Measurements from ENCODE around the gene TOGARAM1.

Gene TOGARAM1, protein sequence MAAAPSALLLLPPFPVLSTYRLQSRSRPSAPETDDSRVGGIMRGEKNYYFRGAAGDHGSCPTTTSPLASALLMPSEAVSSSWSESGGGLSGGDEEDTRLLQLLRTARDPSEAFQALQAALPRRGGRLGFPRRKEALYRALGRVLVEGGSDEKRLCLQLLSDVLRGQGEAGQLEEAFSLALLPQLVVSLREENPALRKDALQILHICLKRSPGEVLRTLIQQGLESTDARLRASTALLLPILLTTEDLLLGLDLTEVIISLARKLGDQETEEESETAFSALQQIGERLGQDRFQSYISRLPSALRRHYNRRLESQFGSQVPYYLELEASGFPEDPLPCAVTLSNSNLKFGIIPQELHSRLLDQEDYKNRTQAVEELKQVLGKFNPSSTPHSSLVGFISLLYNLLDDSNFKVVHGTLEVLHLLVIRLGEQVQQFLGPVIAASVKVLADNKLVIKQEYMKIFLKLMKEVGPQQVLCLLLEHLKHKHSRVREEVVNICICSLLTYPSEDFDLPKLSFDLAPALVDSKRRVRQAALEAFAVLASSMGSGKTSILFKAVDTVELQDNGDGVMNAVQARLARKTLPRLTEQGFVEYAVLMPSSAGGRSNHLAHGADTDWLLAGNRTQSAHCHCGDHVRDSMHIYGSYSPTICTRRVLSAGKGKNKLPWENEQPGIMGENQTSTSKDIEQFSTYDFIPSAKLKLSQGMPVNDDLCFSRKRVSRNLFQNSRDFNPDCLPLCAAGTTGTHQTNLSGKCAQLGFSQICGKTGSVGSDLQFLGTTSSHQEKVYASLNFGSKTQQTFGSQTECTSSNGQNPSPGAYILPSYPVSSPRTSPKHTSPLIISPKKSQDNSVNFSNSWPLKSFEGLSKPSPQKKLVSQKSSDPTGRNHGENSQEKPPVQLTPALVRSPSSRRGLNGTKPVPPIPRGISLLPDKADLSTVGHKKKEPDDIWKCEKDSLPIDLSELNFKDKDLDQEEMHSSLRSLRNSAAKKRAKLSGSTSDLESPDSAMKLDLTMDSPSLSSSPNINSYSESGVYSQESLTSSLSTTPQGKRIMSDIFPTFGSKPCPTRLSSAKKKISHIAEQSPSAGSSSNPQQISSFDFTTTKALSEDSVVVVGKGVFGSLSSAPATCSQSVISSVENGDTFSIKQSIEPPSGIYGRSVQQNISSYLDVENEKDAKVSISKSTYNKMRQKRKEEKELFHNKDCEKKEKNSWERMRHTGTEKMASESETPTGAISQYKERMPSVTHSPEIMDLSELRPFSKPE (N-terminal part only)

DNA sequence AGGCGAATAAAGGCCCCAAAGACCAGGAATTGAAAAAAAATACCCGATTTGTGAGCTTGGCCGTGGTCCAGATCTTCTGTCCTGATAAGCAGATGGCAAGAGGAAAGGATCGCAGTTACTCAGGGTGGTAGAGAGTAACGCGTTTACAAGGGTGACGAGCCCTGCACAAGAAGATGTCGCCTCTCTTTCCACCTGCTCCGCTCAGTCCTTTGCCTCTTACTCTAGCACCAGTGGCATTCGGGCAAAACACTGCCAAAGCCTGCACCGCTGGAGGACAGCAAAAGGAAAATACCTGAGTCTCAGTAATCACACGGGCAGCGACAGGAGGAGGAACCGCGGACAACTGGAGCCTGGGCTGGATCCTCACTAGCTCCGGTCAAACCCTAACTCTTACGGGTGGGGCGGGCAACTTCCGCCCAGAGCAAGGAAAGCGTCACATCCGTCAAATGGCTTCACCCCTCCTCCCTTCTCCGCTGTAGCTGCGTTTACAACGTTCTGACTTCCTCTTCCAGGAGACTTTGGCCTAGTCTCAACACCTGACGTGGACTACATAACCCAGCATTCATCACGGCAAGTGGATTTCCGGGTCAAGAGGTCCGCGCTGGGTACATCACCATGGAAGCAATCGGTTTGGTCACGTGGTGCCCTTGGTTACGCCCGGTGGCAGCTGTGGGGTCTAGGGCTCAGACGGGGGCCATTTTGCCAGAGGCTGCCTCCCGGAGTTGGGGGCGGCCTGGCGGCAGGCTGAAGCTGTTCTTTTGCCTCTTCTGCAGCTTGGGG is at the start of gene TOGARAM1, which contains the start of gene KLHL28:
Gene TOGARAM1, plus strand, starts transcription at position 637 of the 780 bp plus-strand sequence. CDS start 232 bp downstream, outside the sequence.
Gene KLHL28, minus strand, starts transcription at position 394 of the 780 bp plus-strand sequence. CDS start 16,019 bp downstream, outside the sequence.
- peak; percentile 89 for DNase-seq (ENCODE audit: low read depth)

DNA sequence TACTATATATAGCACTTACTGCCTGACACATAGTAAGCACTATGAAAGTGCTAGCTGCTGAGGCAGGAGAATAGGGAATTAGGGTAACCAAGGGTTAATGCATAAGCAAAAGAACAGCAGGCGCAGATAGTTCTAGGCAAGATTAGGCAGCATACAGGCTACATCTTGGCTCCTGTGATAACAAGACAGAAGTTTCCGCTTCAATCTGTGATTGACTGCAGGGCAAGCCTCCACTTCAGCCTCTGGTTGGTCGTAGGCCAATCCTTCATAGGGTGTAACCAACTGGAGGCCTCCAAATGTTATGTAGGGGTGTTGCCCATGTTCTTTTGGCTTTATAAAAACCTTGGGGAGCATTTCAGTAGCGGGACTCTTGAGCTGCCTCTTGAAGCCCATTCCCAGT is 47.1 kb upstream of the TOGARAM1 start:
- DNase-seq (ENCODE audit: low read depth) = no peak

DNA sequence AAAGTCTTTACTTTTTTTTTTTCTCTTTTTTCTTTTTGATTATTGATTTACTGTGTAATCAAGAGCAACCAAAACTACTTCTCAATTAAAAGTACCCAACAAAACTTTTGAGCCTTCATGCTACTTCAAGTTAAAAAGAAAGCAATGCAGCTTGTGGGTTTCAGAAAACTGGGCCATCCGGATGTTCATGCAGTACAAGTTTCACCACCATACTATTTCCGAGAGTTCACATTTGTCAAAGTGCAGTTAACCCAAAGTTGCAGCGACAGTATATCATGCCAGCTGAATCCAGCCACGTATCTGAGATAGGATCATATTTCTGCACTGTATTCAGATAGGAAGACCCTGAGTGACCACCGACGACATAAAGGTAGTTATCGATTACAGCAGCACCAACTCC is 33.2 kb upstream of the TOGARAM1 start:
- DNase-seq (ENCODE audit: low read depth) = no peak

DNA sequence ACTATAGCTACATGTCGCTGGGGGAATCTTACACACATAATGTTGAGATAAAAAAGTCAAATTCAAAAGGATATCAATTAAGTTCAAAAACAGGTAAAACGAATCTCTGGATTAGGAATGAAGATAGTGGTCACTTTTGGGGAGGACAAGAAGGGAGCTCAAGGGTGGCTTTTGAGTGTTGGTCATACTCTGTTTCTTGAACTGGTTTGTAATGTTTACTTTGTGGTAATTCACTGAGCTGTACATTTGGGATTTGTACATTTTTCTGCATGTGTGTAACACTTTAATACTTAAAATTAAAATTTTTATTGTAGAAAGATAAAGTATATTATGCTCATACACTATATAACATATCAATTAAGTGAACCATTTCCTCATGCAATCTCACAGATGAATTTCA is 26.8 kb upstream of the TOGARAM1 start:
- DNase-seq (ENCODE audit: low read depth) = no peak

DNA sequence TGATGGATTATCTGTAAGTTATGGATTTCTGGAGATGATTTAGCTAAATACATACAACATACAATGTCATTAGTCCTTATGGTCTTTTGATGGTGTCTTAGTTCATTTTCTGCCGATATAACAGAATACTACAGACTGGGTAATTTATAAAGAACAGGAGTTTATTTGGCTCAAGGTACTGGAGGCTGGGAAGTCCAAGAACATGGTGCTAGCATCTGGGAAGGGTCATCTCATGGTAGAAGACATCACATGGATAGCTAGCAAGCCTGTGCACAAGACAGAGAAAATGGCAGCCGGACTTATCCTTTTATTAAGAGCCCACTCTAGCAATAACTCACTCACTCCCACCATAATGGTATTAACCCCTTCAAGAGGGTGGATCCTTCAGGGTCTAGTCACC is 24.4 kb upstream of the TOGARAM1 start:
- DNase-seq (ENCODE audit: low read depth) = no peak

DNA sequence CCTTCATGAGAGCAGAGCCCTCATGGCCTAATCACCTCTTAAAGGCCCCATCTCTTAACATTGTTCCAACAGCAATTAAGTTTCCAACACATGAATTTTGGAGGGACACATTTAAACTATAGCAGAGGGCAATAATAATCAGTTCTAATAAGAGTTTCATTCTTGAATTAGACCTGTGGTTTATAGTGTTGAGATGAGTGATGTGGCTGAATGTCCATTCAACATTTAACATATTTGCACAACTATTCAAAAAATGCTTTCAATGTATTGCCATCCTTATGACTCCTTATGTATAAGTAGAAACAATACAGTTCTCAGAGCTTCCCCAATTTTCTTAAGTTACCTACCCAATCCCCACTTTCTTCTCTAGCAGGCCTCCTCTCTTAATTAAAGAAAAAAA is 21.8 kb upstream of the TOGARAM1 start:
- DNase-seq (ENCODE audit: low read depth) = no peak

DNA sequence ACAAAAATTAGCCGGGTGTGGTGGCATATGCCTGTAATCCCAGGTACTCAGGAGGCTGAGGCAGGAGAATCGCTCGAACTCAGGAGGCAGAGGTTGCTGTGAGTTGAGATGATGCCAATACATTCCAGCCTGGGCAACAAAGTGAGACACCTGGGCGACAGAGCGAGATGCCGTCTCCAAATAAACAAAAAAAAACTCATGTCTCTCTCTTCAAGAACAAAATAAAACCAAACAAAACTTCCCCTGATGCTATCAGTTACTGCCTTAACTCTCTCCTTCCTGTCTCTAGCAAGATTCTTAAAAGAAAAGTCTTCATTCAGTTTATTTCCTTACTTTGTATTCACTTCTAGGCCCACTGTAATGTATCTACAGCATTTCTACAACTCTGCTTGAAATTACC is 21.0 kb upstream of the TOGARAM1 start:
- DNase-seq (ENCODE audit: low read depth) = no peak

DNA sequence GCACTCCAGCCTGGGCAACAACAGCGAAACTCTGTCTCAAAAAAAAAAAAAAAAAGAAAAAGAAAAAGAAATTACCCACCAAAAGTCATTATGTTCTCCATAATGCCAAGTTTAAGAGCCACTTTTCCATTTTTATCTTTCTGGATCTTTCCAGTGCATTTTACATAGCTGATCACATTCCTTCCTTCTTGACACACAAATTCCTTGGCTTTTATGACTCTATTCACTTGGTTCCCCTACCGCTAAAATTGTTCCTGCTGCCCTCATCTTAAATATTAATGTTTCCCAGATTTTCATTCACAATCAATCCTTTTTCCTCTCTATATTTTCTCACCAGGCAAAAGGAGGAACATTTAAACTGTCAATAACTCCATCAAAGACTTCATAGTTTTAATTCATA is 20.4 kb upstream of the TOGARAM1 start:
- DNase-seq (ENCODE audit: low read depth) = no peak

DNA sequence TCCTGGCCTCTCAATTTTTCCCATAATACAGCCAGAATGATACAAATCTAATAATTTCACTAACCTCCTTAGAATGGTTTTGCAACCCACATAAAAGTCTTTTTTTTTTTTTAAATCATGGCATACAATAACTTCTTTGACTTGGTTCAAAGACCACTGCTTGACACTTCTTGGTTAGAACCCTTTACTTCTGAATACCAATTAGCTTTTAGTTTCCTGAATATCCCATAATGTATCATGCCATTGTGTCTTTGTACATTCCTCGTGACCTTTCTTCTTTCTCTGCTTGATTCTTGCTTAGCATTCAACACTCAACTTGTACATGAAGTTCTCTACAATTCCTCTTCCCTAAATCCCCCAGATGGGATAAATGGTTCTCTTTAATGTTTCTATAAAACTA is 19.6 kb upstream of the TOGARAM1 start:
- DNase-seq (ENCODE audit: low read depth) = no peak

DNA sequence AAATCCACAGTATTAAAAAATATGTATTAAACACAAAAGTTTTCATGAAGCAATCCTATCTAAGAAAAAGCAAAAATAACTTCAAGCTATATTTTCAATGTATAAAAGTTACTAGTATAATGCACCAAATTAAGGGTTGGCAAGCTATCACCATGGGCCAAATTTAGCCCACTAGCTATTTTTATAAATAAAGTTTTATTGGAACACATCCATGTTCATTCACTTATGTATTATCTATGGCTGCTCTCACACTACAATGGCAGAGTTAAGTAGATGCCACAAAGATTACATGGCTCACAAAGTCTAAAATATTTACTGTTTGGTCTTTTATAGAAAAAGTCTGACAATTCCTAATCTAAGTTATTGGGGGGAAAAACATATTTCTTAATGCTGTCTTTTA is 17.9 kb upstream of the TOGARAM1 start:
- DNase-seq (ENCODE audit: low read depth) = no peak

DNA sequence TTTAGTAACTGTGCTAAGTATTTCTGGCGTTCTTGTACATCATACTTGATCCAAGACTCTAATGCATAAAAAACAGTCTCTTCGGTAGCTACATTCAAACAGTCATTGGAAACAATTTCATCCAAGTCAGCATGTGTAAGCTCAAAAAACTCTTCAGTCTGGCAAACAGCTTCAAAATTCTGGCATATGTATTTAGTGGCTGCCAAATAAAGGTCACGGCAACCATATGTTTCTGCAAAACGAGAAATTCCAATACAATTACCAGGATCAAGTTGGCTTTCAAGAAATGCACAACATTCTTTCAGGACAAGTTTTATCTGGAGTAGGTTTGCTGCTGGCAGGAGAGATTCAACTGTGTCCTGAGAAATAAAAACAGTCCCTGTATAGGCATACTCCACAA is 16.7 kb upstream of the TOGARAM1 start:
- DNase-seq (ENCODE audit: low read depth) = no peak

DNA sequence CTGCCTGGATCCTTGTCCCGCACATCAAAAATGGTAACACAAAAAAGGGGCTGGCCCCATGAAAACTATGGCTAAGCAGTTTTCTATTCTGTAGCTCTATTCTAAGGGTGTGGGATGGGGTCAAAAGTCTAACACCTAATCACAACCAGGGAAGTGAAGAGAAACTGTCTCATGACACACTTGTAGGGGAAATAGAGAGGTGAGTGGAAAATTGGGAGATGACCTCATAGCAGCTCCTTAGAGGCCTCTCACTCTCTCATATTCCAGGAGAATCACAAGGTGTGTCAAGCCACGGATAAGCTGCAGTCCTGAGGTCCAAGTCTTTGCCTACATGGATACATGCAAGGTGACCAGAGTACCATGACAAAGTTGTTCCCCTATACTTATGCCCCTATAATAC is 10.9 kb upstream of the TOGARAM1 start:
- DNase-seq (ENCODE audit: low read depth) = no peak

DNA sequence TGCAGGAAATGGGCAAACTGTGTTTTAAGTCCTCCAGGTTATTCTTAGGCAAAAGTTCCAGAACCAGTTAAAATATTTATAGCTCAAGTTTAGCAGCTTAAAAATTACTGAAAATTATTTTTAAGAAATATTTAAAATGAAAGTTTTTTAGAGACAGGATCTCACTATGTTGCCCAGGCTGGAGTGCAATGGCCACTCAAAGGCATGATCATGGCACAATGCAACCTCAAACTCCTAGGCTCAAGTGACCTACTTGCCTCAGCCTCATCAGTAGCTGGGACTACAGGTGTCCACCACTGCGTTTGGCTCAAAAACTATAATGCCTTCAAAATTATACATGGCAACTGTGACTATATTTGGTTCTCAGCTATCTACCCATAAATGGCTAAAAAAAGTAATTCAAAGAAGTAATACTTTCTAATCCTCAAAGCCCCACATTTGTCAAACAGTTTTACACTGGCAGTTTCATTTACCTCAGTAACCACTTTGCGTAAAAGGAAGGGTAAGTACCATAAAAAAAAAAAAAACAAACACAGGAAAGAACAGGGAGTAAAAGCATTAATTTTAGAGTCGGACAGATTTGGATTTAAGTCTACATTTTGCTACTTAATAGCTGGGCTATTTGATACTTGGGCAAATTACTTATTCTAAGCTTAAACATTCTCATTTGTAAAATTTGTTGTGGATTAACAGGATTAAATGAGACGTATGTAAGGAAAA is 9.4 kb upstream of the TOGARAM1 start:
- no peak for DNase-seq (ENCODE audit: low read depth)

DNA sequence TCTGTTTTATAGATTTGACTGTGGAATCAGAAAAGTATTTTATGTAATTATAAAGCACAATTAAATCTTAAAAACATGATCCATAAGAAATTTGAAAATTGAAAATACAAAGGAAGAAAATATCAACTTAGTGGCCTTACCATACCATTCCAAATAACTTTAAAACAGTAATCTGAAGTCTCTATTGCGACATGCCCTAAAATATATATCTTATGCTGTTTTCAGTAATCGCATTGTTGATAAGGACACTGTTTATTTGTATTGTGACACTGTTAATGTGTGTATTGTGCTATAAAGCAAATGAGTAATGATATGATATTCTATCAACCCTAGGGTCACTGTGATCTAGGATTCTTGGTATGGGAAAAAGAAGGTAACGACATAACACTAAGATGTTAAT is 7.2 kb upstream of the TOGARAM1 start:
- no peak for DNase-seq (ENCODE audit: low read depth)

DNA sequence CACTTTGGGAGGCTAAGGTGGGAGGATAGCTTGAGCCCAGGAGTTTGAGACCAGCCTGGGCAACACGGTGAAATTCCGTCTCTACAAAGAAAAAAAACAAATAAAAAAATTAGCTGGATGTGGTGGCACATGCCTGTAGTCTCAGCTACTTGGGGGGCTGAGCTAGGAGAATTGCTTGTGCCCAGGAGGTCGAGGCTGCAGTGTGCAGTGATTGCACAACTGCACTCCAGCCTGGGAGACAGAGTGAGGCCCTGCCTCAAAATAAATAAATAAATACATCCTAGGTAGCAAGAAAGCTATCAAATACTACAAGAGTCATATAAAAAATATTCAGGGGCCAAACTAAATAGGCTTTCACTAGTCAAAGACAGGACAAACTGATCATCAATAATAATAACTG is 6.5 kb upstream of the TOGARAM1 start:
- no peak for DNase-seq (ENCODE audit: low read depth)

DNA sequence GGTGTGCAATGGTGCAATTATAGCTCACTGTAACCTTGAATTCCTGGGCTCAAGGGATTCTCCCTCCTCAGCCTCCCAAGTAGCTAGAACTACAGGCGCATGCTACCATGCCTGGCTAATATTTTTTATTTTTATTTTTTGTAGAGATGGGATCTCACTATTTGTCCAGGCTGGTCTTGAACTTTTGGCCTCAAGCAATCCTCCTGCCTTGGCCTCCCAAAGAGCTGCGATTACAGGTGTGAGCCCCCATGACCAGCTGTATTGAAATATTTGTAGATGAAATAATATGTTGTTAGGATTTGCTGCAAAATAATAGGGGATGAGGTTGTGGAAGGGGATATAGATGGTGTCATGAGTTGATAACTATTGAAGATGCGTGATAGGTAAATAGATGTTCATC is 5.1 kb upstream of the TOGARAM1 start:
- DNase-seq (ENCODE audit: low read depth) = no peak

DNA sequence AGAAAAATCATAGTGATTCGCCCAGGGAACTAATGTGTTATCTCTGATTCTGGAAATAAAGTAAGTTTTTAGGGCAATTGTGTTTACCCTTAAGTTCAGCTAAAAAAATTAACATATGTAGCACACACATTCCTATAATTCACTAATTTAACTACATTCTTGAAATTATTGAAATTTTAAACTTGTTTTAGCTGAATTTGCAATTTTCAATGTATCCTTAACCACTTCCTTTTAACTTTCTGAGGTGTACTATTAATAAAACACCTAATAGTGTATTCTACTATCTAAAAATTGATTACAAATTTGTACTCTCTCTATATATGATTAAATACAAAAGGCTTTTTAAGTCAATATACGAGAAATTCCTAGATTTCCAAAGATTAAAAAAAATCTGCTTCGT is 2.5 kb upstream of the TOGARAM1 start:
- no peak for DNase-seq (ENCODE audit: low read depth)

DNA sequence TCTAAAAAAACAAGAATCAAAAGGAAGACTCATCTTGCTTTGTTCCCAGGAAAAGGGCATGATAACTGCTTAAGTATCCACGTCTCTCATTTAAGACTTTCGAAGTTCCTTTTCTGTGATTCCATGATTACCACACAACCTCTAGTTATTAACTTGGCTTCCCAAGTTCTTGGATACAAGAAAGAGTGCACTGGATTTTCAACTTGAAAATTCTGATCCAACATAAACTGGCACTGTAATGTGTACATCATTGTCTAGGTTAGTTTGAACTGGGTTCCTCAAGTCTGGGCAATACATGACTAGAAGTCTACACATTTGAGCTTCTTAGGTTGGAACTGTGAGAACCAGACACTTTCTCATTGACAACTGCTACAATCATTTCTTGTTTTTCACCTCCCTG is 1.8 kb upstream of the TOGARAM1 start:
- DNase-seq (ENCODE audit: low read depth) = no peak

DNA sequence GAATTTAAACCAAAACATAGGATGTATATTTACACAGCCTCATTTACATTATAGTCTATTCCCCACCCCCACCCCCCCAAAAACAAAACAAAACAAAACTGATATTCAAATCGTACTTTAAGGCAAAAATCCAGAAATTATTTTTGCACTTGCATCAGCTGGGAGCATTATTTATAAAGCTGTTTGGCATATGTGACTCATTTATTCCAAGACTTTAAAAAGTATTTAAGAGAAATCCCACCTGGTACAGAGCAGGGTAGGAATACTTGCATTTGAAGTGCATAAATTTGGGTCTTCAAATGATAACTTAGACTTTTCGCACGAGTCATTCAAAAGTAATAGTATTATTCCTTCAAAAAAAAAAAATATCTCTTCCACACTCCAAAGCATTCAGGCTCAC is 1.3 kb upstream of the TOGARAM1 start:
- no peak for DNase-seq (ENCODE audit: low read depth)

DNA sequence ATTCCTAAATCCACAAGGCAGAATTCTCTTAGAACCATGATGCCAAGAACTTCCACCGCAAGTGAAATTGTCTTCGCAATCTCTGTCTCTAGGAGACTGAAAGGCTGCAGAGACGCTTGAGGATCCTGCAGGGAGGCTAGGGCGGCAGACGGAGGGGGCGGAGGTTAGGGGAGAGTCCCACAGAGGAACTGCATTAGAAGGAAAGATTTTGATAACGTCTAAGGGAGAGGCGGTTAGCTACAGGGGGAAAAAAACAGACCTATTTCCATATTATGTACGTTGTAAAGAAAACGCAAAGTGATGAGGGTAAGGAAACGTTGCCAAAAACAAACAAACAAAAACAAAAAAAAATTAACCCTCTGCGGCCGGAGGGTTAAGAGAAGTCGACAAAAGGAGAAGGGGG is 838 bp upstream of the TOGARAM1 start:
- peak; percentile 49 for DNase-seq (ENCODE audit: low read depth)
